ENCODE results near the gene BACH2. TPM values are rescaled to one million over a fixed set of nuclear protein-coding genes. Genes with fewer than 3 reads are reported as not detected.

Gene BACH2
- total RNA-seq, 2 experiments from 2014 or later: 157 to 170 TPM

GRCh38 chr6:89980353-89980752 lies 316.3 kb downstream of the BACH2 start:
- Mint-ChIP-seq H3K9me3 (no peaks in the 10 kb centered on the region), H3K36me3 (ENCODE audit: low read depth) (peaks cover 33% of the 10 kb centered on the region), H3K27me3 (no peaks in the 10 kb centered on the region), H3K4me3 (no peak overlapping the region), H3K4me1 (ENCODE audit: low read depth) (peaks cover 42% of the 10 kb centered on the region), H3K27ac (peak overlapping the region; percentile 31)
- ATAC-seq (ENCODE audit: poor library complexity) (no peak), DNase-seq (no peak)
- POLR2A ChIA-PET: no interaction called here
- H3K27ac ChIP-seq (ENCODE audit: low read depth in 1 of 2, low read length in 2 of 2): no peak overlapping the region
- H3K4me3 ChIP-seq (ENCODE audit: low read length): no peak overlapping the region
- peaks cover 5% of the 10 kb centered on the region for H3K4me1 ChIP-seq (ENCODE audit: insufficient read depth, low read length)
- no peaks in the 10 kb centered on the region for H3K9me3 ChIP-seq (ENCODE audit: control insufficient read depth in 1 of 2, insufficient read depth in 1 of 2, low read length in 2 of 2)
- H3K36me3 ChIP-seq (ENCODE audit: insufficient read depth, low read length): no peaks in the 10 kb centered on the region
- no peak for TF ChIP-seq CTCF (IDR thresholded peaks at IDR 0.05)
- CTCF ChIA-PET: no interaction called here
- intact Hi-C loops (cut with DNase I, micrococcal nuclease): no loop called here
- no peaks in the 10 kb centered on the region for H3K27me3 ChIP-seq (ENCODE audit: control insufficient read depth in 1 of 2, insufficient read depth in 2 of 2, low read length in 2 of 2)

- Histone ChIP-seq H3K9me3 (ENCODE audit: control insufficient read depth in 1 of 2, insufficient read depth in 1 of 2, low read length in 2 of 2) (no peaks in the 10 kb centered on the region), H3K36me3 (ENCODE audit: insufficient read depth, low read length) (no peaks in the 10 kb centered on the region), H3K27ac (ENCODE audit: low read depth in 1 of 2, low read length in 2 of 2) (no peak overlapping the region), H3K4me1 (ENCODE audit: insufficient read depth, low read length) (peaks cover 5% of the 10 kb centered on the region), H3K4me3 (ENCODE audit: low read length) (no peak overlapping the region), H3K27me3 (ENCODE audit: control insufficient read depth in 1 of 2, insufficient read depth in 2 of 2, low read length in 2 of 2) (no peaks in the 10 kb centered on the region)
- peaks cover 40% of the 10 kb centered on the region for H3K36me3 Mint-ChIP-seq (ENCODE audit: low read depth)
- ATAC-seq (ENCODE audit: poor library complexity) (no peak), DNase-seq (no peak)
- TF ChIP-seq CTCF (IDR thresholded peaks at IDR 0.05): no peak
- intact Hi-C loops (cut with DNase I, micrococcal nuclease): no loop called here
- no peak overlapping the region for H3K27ac Mint-ChIP-seq
- H3K9me3 Mint-ChIP-seq: no peaks in the 10 kb centered on the region
- ChIA-PET CTCF (no interaction called here), POLR2A (interaction anchor here (1.2 kb wide), 1 partner anchor 174 kb away, joined by 3 read pairs; no protein-coding TSS in a partner anchor)
- H3K4me1 Mint-ChIP-seq (ENCODE audit: low read depth): peaks cover 42% of the 10 kb centered on the region
- H3K4me3 Mint-ChIP-seq: no peak overlapping the region
- H3K27me3 Mint-ChIP-seq: no peaks in the 10 kb centered on the region
Measured at GRCh38 chr6:89979481-89980119, 317.0 kb downstream of the BACH2 start.

- Mint-ChIP-seq H3K9me3 (no peaks in the 10 kb centered on the region), H3K4me1 (ENCODE audit: low read depth) (peaks cover 41% of the 10 kb centered on the region), H3K27ac (no peak overlapping the region), H3K4me3 (no peak overlapping the region), H3K27me3 (no peaks in the 10 kb centered on the region), H3K36me3 (ENCODE audit: low read depth) (peaks cover 41% of the 10 kb centered on the region)
- H3K4me1 ChIP-seq (ENCODE audit: insufficient read depth, low read length): peaks cover 5% of the 10 kb centered on the region
- no peak for TF ChIP-seq CTCF (IDR thresholded peaks at IDR 0.05)
- CTCF ChIA-PET: no interaction called here
- H3K27ac ChIP-seq (ENCODE audit: low read depth in 1 of 2, low read length in 2 of 2): no peak overlapping the region
- H3K36me3 ChIP-seq (ENCODE audit: insufficient read depth, low read length): no peaks in the 10 kb centered on the region
- no peaks in the 10 kb centered on the region for H3K9me3 ChIP-seq (ENCODE audit: control insufficient read depth in 1 of 2, insufficient read depth in 1 of 2, low read length in 2 of 2)
- no peak for DNase-seq
- no peak for ATAC-seq (ENCODE audit: poor library complexity)
- no peaks in the 10 kb centered on the region for H3K27me3 ChIP-seq (ENCODE audit: control insufficient read depth in 1 of 2, insufficient read depth in 2 of 2, low read length in 2 of 2)
- POLR2A ChIA-PET: interaction anchor here (1.0 to 1.2 kb wide), 2 partner anchors 27 to 175 kb away, joined by 3 read pairs; no protein-coding TSS in a partner anchor
- intact Hi-C loops (cut with DNase I, micrococcal nuclease): no loop called here
- no peak overlapping the region for H3K4me3 ChIP-seq (ENCODE audit: low read length)
Measured at GRCh38 chr6:89978749-89979145, 317.9 kb downstream of the BACH2 start.
